ENCODE measurements around the gene RNF180.
"Not testable (repeated sequence)": the region's sequence is repeated elsewhere in the genome, so short reads cannot be mapped to it uniquely, and the experiment has no call there.

The RNF180 gene

GRCh38 chr5:64180661-64181343 lies 15.2 kb downstream of the RNF180 start:
- no peak for DNase-seq (ENCODE audit: low spot score)

DNA sequence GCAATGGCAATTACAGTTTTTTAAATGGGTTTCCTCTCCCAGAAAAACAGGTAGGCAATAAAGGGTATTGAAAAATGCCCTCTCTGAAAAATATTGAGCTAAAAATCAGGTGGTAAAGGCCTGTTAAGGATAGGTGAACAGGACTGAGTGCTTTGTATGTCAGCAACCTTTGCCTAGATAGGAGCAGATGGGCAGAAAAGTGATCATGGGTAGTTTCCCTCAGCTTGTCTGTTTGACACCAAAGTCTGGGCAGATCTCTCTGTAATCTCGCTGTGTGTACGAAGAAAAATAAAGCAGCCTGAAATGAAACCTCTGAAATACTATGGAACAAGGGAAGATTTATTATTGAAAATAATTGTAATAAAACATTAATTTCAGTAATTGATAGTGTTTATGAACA lies 15.8 kb downstream of the RNF180 start:
- DNase-seq (ENCODE audit: low spot score): no peak

DNA sequence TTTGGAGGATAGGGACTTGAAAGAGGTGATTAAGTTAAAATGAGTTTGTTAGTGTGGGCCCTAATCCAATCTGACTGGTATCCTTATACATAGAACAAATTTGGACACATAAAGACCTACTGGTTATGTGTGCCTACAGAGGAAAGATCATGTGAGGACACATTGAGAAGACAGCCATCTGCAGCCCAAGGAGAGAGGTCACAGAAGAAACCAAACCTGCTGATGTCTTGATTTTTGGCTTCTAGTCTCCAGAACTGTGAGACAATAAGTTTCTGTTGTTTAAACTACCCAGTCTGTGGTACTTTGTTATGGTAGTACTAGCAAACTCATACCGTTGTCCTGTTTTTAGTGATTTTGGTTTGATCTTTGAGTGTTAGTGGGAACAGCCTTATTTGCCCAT lies 18.3 kb downstream of the RNF180 start:
- DNase-seq (ENCODE audit: low spot score): no peak

DNA sequence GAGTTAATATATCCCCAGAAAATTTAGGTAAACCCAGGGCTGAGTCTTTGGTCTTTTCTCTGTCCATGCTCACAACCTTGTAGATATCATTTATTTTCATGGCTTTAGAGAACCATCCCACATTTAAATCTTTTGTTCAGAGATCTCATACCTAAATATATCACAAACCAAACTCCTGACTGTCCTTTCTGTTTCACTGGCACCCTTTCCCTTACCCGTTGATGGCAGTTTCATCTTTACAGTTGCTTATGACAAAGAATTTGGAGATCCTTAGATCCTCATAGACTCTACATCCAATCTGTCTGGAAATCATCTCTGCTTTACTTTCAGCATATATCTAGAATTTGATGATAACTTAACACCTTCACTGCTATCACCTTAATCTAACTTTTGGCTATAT lies 19.2 kb downstream of the RNF180 start:
- DNase-seq (ENCODE audit: low spot score): no peak

DNA sequence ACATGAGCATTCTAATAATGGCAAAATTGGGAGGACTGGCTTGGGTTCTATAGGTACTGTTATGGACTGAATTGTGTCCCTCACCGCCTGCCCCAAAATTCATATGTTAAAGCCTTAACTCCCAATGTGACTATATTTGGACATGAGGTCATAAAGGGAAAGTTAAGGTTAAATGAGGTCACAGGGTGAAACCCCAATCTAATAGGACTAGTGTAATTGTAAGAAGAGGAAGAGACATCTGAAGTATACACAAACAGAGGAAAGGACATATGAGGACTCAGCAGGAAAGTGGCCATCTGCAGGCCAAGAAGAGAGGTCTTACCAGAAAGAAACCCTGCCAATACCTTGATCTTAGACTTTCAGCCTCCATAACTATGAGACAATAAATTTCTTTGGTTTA lies 23.1 kb downstream of the RNF180 start:
- no peak for DNase-seq (ENCODE audit: low spot score)

DNA sequence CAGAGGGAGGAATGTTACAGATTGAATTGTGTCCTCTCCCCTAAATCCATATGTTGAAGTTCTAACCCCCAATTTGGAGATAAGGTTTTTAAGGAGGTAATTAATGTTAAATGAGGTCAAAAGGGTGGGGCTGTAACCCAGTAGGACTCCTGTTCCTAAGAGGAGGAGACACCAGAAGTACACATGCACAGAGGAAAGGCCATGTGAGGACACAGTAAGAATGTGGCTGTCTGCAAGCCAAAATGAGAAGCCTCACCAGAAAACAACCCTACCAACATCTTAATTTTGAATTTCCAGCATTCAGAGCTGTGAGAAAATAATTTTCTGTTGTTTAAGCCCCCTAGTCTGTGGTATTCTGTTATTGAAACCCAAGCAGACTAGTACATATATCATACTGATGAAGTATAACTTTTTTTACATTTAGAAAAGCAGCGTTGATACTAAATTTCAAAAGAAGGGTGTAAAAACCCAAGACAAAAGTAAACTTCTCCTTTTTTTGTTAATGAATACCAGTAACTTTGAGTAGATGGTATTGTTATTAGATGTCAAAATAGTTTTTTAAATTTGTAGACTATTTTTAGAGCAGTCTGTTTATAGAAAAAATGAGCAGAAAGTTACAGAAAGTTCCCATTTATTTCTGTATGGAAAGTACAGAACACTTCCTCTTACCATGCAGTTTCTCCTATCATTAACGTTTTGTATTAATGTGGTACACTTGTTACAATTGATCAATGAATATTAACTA lies 25.1 kb downstream of the RNF180 start:
- no peak for DNase-seq (ENCODE audit: low spot score)

DNA sequence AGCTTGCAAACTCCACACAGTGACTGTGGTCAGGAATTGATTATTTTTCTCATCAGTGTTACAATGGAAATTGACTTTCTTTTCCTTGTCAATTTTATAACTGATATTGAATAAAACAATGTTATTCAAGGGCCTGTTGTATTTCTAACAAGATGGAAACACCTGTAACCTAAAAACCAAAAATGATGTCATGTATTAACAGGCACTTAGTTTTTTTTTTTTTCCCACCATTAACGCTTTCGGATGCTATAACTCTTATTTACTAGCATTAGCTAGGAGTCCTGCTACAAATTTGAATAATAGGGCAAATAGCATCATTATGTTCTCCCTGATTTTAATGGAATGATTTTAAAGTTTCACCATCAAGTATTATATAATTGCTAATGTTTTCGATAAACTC lies 30.3 kb downstream of the RNF180 start:
- DNase-seq (ENCODE audit: low spot score): no peak

DNA sequence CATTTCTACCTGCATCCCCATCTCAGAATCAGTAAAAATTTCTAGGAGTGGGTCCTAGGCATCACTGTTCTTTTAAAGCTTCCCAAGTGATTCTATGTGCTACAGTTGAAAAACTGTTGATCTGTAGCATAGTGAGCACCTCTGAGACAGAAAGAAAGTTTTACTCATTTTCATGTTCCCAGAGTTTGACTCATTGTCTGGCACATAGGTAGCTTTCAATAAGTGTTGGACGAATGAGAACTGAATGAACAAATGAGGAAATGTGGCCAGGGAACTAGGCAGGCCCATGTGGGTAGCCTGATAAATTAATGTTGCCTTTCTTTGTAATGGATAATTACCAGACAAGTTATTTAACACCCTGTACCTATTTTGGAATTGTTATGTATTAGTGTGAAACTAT lies 33.8 kb downstream of the RNF180 start:
- DNase-seq (ENCODE audit: low spot score): no peak

DNA sequence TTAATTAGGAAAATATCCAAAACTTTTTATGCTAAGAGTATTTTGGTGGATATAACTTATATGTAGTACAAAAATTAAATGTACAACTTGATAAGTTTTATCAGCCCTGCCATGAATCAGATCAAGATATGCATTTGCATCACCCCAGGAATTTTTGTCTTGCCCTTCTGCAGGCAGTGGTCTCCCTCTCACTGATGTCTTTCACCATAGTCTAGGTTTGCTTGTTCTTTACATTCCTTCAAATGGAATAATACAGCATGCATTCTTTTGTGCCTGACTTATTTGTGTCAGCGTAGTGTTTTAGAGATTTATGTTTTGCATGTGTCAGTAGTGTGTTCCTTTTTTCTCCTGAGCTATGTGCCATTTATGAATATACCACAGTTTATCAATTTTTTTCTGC lies 36.4 kb downstream of the RNF180 start:
- DNase-seq (ENCODE audit: low spot score): no peak

- DNase-seq (ENCODE audit: low spot score): no peak
These were observed 41.0 kb downstream of the RNF180 start for GRCh38 chr5:64206653-64207052.

GRCh38 chr5:64207978-64208377 lies 42.3 kb downstream of the RNF180 start:
- DNase-seq (ENCODE audit: low spot score): no peak

DNA sequence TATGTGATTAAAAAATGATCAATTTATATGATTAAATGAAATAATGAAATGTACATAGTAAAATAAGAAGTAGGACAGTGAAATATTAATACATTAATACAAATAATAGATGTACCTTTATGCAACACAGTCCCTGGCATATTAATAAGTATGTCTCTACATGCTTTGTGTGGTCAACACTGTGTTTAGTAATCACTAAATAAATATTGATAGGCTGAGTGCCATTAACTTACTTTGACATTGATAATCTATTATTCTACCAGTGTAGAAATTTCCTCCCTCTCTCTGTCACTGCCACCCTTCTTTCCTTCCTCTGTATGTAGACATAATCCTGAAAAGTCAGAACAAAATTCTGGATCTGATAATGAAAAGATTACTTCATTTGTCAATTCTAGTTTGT lies 43.7 kb downstream of the RNF180 start:
- DNase-seq (ENCODE audit: low spot score): no peak

- no peak for DNase-seq (ENCODE audit: low spot score)
These were observed 45.2 kb downstream of the RNF180 start for GRCh38 chr5:64210866-64211265.

DNA sequence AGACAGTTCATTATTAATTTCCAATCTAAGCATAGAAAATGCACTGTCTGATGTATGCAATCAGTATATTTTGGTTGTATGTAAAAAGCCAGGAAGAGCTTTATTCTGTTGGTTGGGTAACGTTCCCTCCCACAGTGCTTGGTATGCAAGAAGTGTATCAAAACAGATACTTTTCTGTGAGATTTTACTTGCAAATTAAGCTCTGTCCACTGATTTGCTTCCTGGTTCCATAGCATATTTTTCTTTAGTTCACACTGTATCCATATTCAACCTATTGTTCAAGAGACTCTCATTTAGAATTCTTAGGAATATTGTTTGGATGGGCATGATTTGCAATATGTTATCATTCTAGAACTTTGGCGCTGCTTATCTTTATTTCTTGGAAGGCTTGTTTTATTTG lies 47.4 kb downstream of the RNF180 start:
- DNase-seq (ENCODE audit: low spot score): no peak

GRCh38 chr5:64213531-64213930 lies 47.9 kb downstream of the RNF180 start:
- no peak for DNase-seq (ENCODE audit: low spot score)

DNA sequence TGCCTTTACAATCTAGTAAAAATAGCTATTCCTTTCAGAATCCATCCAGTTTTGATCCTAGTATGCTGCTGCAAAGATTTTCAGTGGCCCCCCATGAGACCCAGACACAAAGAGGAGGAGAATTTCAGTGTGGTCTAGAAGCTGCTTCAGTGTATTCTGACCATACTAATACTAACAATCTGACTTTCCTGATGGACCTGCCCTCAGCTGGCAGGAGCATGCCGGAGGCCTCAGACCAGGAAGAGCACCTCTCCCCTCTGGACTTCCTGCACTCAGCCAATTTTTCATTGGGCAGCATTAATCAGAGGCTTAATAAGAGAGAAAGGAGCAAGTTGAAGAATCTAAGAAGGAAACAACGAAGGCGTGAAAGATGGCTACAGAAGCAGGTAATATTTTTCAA lies 48.5 kb downstream of the RNF180 start:
- DNase-seq (ENCODE audit: low spot score): no peak

- no peak for DNase-seq (ENCODE audit: low spot score)
These were observed 56.3 kb downstream of the RNF180 start for GRCh38 chr5:64221911-64222310.

DNA sequence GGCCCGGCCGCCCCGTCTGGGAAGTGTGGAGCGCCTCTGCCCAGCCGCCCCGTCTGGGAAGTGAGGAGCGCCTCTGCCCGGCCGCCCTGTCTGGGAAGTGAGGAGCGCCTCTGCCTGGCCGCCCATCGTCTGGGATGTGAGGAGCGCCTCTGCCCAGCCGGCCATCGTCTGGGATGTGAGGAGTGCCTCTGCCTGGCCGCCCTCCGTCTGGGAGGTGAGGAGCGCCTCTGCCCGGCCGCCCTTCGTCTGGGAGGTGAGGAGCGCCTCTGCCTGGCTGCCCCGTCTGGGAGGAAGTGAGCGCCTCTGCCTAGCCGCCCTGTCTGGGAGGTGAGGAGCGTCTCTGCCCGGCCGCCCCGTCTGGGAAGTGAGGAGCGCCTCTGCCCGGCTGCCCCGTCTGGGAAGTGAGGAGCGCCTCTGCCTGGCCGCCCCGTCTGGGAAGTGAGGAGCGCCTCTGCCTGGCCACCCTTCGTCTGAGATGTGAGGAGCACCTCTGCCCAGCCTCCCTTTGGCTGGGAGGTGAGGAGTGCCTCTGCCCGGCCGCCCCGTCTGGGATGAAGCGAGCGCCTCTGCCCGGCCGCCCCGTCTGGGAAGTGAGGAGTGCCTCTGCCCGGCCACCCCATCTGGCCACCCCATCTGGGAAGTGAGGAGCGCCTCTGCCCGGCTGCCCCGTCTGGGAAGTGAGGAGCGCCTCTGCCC lies 59.8 kb downstream of the RNF180 start:
- DNase-seq (ENCODE audit: low spot score): not testable (repeated sequence)

GRCh38 chr5:64227131-64227537 lies 61.5 kb downstream of the RNF180 start:
- DNase-seq (ENCODE audit: low spot score): not testable (repeated sequence)

- no peak for DNase-seq (ENCODE audit: low spot score)
These were observed 63.6 kb downstream of the RNF180 start for GRCh38 chr5:64229163-64229774.

DNA sequence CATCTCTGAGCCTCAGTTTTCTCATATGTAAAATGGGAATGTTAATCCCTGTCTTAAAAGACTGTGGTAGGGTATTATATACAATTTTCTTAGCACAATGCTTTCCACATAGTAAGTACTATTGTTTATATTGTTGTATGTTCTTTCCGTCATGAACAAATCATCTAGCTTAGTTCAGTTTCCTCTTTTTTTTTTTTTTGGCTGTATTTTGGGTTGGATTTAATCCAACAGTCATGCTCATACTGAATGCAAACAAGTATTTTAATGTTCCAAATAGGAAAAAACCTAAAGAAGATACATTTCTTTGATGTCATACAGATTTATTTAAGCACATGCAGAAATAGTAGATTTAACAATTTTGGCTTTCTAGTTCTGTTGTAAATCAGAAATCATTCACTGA lies 95.1 kb downstream of the RNF180 start:
- no peak for DNase-seq (ENCODE audit: low spot score)

GRCh38 chr5:64269164-64269563 lies 103.5 kb downstream of the RNF180 start:
- DNase-seq (ENCODE audit: low spot score): no peak

DNA sequence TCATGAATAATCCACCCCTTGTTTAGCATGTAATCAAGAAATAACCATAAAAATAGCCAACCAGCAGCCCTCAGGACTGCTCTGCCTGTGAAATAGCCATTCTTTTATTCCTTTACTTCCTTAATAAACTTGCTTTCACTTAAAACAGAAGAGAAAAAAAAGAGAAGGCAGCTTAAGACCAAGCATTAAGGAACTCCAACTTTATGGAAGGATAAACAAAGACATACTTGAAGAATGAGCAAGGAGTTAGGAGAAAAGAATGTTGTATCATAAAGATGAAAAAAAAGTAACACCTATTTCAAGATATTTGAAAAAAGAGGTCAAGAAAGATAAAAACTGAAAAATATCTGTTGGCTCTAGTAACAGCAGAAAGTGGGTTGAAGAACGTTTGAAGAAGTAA lies 107.6 kb downstream of the RNF180 start:
- DNase-seq (ENCODE audit: low spot score): no peak

Data from CD4-positive, alpha-beta T cell treated with Interleukin-15 for 4 hours (primary cell).